Stomach (tissue), 9 donors: ENCODE measurements around the gene SMAP1. TPM values are rescaled to one million over a fixed set of nuclear protein-coding genes. Genes with fewer than 3 reads are reported as not detected.
A peak's percentile ranks its signal among the peaks of the same experiment; 100 is the strongest.

Experiments used
- DNase-seq, 2 donors: peaks; one replicate each; pipeline versions ENCODE4 v3.0.0 to v3.0.0-alpha.2; 2013 to 2019
- H3K27ac ChIP-seq, 5 donors: fragments of 200-600 bp in 4 of 5; sonication (generic) in 4 of 5; one replicate each; pipeline ENCODE4 v1.5.1; 2013 to 2019; ENCODE audit warnings: mild to moderate bottlenecking in 1 of 5, moderate library complexity in 1 of 5
- H3K27me3 ChIP-seq, 3 donors: fragments of 200-600 bp; sonication (generic); one replicate each; pipeline ENCODE4 v1.5.1; 2017 to 2019; ENCODE audit warnings: mixed run types in 1 of 3
- H3K36me3 ChIP-seq, 4 donors: fragments of 200-600 bp; sonication (generic); 1 replicate in 3 of 4; 2 replicates in 1 of 4; pipeline ENCODE4 v1.5.1; 2016 to 2019
- H3K4me1 ChIP-seq, 4 donors: fragments of 200-600 bp; sonication (generic); one replicate each; pipeline ENCODE4 v1.5.1; 2016 to 2019
- H3K4me3 ChIP-seq, 4 donors: fragments of 200-600 bp; sonication (generic) in 3 of 4; one replicate each; pipeline ENCODE4 v1.5.1; 2016 to 2019; ENCODE audit warnings: mild to moderate bottlenecking in 1 of 4
- H3K9me3 ChIP-seq, 4 donors: fragments of 200-600 bp; sonication (generic); one replicate each; pipeline ENCODE4 v1.5.1; 2016 to 2019
- CTCF ChIP-seq, 7 experiments: fragments of 450-650 bp in 4 of 7; fragments of 200-600 bp in 3 of 7; sonication (generic) in 3 of 7; IDR thresholded peaks; one replicate each; pipeline ENCODE4 v1.5.1; 2016 to 2019; ENCODE audit warnings: antibody characterized with exemption in 7 of 7, control low read depth in 2 of 7, mild to moderate bottlenecking in 1 of 7
- EP300 ChIP-seq: sonication (generic); formaldehyde crosslinking; IDR thresholded peaks from one replicate; pipeline ENCODE4 v1.6.1; 2017; ENCODE audit warnings: antibody characterized with exemption
- POLR2A ChIP-seq, 4 donors: fragments of 450-650 bp; IDR thresholded peaks; one replicate each; pipeline ENCODE4 v1.6.1; 2016; ENCODE audit warnings: antibody characterized with exemption in 4 of 4, control low read depth in 2 of 4, mild to moderate bottlenecking in 1 of 4, moderate library complexity in 1 of 4
- POLR2AphosphoS5 ChIP-seq, 3 donors: sonication (generic); formaldehyde crosslinking; IDR thresholded peaks; one replicate each; pipeline ENCODE4 v1.6.1; 2016; ENCODE audit warnings: antibody characterized with exemption in 3 of 3
- WGBS, 5 donors: extraction: QIAGEN DNeasy Blood & Tissue Kit in 3 of 5; methylation state at CpG; one replicate each; pipeline versions ENCODE4 v1.1.5 to v1.1.7; 2013 to 2018; 5-methylcytosine and 5-hydroxymethylcytosine counted together
- intact Hi-C: fragments of 100-400 bp; cut with DNase I; formaldehyde crosslinking; loops from one replicate; pipeline ENCODE4 v1.15.1; 2023; ENCODE audit warnings: low total_unique reads
- polyA plus RNA-seq, 3 donors: library from polyadenylated mRNA; stranded (reverse); fragments of 200-250 nt; gene quantifications; one replicate each; pipeline ENCODE4 v1.2.3, GENCODE V29; 2013
- total RNA-seq, 5 donors: library from RNA; depleted of rRNA; stranded (reverse); fragments of >200 nt; gene quantifications; one replicate each; pipeline versions ENCODE4 v1.1.0 to v1.2.3, GENCODE V29; 2014 to 2016
- donor health status: healthy with polysubstance abuse.
- donor health status: Bipolar disorder and iron deficiency.
- donor health status: healthy.

SMAP1 gene
- total and polyA plus RNA-seq, 8 donors, result 13.4 to 65.3 (median 25.4) TPM

DNA sequence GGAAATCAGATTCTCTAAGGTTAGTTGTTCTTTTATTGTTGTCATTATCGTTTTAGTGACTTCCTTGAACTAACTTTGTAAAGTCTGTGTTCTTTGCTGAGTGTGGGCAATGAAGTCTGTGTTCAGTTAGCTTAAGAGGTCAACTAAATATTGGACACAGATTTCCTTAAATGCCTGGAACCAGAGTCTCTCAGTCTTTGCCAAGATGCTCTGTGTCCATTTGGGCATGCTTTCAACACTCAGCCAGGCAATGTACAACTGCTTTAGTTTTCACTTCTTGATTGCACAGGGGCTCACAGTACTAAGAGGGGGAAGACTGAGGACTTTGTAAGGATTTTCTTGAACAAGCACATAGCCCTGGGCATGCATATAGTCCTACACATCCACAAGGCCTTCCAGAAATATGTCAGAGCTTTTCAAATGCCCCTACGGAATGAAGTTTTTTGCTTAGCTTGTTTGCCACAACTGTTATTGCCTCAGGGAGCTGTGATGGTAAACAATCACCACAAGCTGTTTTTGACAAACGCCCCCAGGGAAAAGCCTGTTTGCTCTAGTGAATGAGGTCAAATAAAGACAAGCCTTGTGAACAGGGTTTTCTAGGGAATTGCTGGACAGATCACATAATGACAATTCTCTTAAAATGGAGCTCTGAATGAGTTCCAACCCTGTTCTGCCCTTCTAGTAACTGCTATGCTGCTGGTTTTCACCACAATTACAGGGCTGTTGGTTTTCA is 206.7 kb downstream of the SMAP1 start:
- intact Hi-C loops, result no loop called here
- no peak for DNase-seq
- H3K27me3 ChIP-seq, result no peaks in the 10 kb centered on the region
- 19 to 40% (median 29%) methylated on average over 3 of the region's 3 CpGs for WGBS, 5 donors
- no peaks in the 10 kb centered on the region for H3K4me1 ChIP-seq
- no peak overlapping the region for H3K27ac ChIP-seq
- H3K4me3 ChIP-seq, result no peak overlapping the region
- no peaks in the 10 kb centered on the region for H3K36me3 ChIP-seq
- peaks cover 0 to 17% (median 10%) of the 10 kb centered on the region in 4 donors for H3K9me3 ChIP-seq
- TF ChIP-seq EP300 (no peak), CTCF (IDR thresholded peaks at IDR 0.05) (no peak), POLR2A (IDR thresholded peaks at IDR 0.05) (no peak), POLR2AphosphoS5 (IDR thresholded peaks at IDR 0.05) (no peak)

DNA sequence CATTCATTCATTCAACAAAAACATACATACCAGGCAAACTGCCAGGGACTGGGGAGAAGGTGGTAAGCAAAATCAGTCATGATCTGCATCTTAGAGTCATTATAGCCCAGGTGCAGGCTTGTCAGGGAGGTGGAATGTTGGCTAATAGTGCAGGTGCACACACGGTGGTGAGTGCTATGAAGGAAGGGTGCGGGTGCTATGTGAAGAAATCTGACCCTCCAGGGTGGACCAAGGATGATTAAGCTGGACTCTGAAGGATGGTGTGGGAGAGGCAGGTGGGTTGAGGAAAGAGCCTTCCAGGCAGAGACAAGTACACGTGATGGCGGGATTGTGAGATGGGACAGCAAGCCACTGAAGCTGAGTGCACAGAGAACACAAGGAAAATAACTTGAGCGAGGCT is 211.8 kb downstream of the SMAP1 start:
- no peaks in the 10 kb centered on the region for H3K36me3 ChIP-seq
- H3K4me1 ChIP-seq, result peaks cover 0 to 4% (median 0%) of the 10 kb centered on the region in 4 donors
- peaks cover 0 to 3% (median 0%) of the 10 kb centered on the region in 3 donors for H3K27me3 ChIP-seq
- DNase-seq, result no peak
- H3K27ac ChIP-seq, result no peak overlapping the region
- WGBS, 5 donors, result 77 to 83% (median 82%) methylated on average over 5 of the region's 5 CpGs
- intact Hi-C loops, result no loop called here
- H3K9me3 ChIP-seq, result peaks cover 0 to 5% (median 0%) of the 10 kb centered on the region in 4 donors
- TF ChIP-seq EP300 (no peak), POLR2A (IDR thresholded peaks at IDR 0.05) (no peak), POLR2AphosphoS5 (IDR thresholded peaks at IDR 0.05) (no peak), CTCF (IDR thresholded peaks at IDR 0.05) (no peak)
- H3K4me3 ChIP-seq, result no peak overlapping the region

DNA sequence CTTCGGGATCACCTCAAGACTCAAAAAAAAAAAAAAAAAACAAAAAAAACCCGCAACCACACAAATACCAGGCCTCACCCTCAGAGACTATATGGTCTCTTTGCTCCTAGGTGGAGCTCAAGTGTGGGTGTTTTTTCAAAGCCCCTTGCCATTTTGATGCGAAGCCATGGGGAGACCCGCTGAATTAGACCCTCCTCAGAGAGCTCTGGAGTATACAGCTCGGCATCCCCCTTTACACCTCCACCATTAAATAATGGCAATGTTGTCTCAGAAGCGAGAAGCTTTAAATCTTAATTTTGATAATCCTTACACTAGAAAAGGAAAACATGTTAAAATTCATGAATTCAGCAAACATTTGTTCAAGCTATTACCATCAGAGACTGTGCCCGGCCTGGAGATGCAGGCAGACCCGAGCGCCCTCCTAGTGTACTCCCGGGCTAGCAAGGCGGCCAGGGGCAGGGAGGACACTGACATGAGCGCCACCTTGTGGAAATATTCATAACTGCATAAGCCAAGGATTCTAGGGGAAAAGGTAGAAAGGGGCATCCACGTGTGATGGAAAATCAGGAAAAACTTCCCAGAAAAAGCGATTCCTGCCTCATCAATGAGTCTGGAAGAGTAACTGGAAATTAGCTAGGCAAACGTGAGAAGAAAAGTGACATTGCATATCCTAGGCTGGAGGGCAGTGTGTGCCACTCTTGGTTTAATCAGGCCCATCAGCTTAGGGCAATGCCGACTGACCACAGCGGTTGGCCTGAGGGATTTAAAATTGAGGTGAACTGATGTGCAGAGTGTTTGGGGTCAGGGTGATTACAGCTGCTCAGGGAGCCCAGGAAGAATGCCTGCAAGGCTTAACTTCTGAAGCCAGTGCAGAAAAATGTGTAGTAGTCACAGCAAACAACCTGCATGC is 216.6 kb downstream of the SMAP1 start:
- Histone ChIP-seq H3K36me3 (no peaks in the 10 kb centered on the region), H3K27ac (no peak overlapping the region), H3K4me1 (peaks cover 0 to 5% (median 0%) of the 10 kb centered on the region in 4 donors), H3K4me3 (no peak overlapping the region), H3K9me3 (no peaks in the 10 kb centered on the region), H3K27me3 (peaks cover 0 to 3% (median 0%) of the 10 kb centered on the region in 3 donors)
- intact Hi-C loops, result loop anchor here (10.0 kb wide), 1 partner anchor 180 kb away; no protein-coding TSS in a partner anchor
- 39 to 44% (median 41%) methylated on average over 17 of the region's 17 CpGs for WGBS, 5 donors
- DNase-seq, result peak; percentile 62 to 74
- TF ChIP-seq EP300 (no peak), CTCF (IDR thresholded peaks at IDR 0.05) (peak in 5 of 7 experiments; percentile 87 to 92 (median 90)), POLR2A (IDR thresholded peaks at IDR 0.05) (no peak)

DNA sequence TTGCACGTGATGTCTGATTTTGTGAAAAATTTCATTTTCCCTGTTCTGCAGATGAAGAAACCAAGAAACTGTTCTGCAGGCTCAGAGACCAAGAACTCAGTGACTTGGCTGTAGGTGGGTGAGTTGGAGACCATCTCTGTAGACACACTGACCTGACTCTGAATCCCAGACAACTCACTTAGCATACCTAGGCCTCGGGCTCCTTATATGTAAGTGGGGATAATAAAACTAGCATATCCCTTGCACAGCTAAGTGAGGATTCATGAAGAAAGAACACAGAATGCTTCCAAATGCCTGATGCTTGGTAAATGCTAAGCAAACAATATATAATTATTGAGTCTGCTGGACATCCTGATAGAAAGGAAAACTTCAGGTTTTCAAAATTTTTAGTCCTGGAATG is 218.4 kb downstream of the SMAP1 start:
- WGBS, 5 donors, result 85 to 93% (median 90%) methylated on average over 2 of the region's 2 CpGs
- Histone ChIP-seq H3K4me3 (no peak overlapping the region), H3K36me3 (no peaks in the 10 kb centered on the region), H3K4me1 (peaks cover 0 to 5% (median 0%) of the 10 kb centered on the region in 4 donors), H3K27ac (no peak overlapping the region), H3K9me3 (no peaks in the 10 kb centered on the region), H3K27me3 (peaks cover 0 to 3% (median 0%) of the 10 kb centered on the region in 3 donors)
- DNase-seq, result no peak
- TF ChIP-seq POLR2A (IDR thresholded peaks at IDR 0.05) (no peak), POLR2AphosphoS5 (IDR thresholded peaks at IDR 0.05) (no peak), CTCF (IDR thresholded peaks at IDR 0.05) (no peak), EP300 (no peak)
- intact Hi-C loops, result loop anchor here (5.0 to 10.0 kb wide), 2 partner anchors 181 to 584 kb away; partner anchors contain the start of gene COL9A1
